Hypothalamus (tissue), 51 donors: ENCODE data around the gene SLC5A2.
"Not testable (repeated sequence)": the region's sequence is repeated elsewhere in the genome, so short reads cannot be mapped to it uniquely, and the experiment has no call there.

Experiments
- DNase-seq, 51 donors: peaks; one replicate each; lab custom pipeline; 2025; lab: John Stamatoyannopoulos, UW

The SLC5A2 gene

GRCh38 chr16:31491778-31492418, 9.0 kb downstream of the SLC5A2 start:
- no peak for DNase-seq

DNA sequence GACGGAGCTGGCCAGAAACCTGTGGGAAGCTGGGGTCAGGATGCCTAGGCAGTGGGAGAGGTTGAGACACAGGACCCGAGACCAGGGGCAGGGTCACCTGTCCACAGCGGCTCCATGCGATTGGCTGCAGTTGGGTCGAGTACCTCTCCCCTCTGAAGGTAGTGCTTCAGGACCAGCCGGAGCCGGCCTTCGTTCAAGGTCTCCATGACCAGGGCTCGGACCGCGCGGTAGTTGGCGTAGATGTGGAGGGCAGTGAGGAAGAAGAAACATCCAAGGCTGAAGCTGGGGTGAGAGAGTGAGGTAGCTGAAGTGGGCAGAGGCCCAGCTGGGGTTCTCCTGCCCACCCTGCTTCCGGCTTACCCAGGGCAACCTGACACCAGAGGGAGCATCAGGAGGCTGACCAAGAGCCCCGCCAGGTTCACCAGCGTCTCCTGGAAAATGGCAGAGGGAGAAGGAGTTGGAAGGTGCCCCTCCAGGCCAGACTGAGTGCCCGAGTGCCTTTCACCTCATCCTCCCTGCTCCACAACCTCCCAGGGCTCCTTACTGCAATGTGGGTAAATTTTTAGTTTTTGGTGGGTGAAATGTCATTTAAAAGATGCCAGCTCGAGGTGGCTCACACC, 10.7 kb downstream of the SLC5A2 start:
- no peak for DNase-seq

- DNase-seq: no peak
These were observed 13.7 kb downstream of the SLC5A2 start for GRCh38 chr16:31496670-31497069.

GRCh38 chr16:31498493-31498892, 15.6 kb downstream of the SLC5A2 start:
- DNase-seq: no peak

DNA sequence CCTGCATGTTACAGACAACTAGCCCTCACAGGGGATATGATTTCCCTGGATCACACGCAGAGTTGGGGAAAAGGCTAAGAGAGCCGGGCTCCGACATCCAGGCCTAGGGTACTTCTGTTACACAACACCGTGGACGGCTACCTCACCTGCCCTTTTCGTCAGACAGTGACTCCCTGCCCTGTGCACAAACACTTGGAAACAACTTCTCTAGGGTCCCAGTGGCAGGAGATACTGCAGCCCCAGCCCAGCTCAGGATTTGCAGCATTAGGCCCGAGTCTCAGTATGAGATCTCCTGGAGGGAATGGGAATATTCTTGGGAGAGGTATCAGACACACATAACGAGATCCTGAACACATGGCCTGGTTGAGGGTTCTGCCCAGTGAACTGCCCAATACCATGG, 17.0 kb downstream of the SLC5A2 start:
- no peak for DNase-seq

GRCh38 chr16:31501226-31501965, 18.5 kb downstream of the SLC5A2 start:
- no peak for DNase-seq

- no peak for DNase-seq
These were observed 19.0 kb downstream of the SLC5A2 start for GRCh38 chr16:31501966-31502348.

DNA sequence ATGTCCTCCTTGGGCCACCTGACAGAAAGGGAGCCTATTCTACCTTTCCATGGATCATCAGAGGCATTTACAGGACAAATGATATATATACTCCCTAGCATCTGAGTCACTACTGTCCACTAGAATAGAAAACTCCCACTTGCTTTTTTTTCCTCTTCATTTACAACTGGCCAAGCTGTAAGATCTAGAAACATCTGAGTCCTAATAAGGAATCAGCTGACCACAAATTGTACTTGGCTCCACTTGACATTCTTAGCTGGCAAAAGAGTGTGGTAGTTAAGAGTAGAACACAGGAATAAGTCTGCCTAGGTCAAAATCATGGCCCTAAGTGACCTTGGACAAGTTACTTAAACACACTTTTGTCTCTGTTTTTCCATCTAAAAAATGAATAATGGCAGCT, 20.1 kb downstream of the SLC5A2 start:
- DNase-seq: no peak

GRCh38 chr16:31503555-31503954, 20.6 kb downstream of the SLC5A2 start:
- not testable (repeated sequence) for DNase-seq

GRCh38 chr16:31504159-31504558, 21.2 kb downstream of the SLC5A2 start:
- no peak for DNase-seq

DNA sequence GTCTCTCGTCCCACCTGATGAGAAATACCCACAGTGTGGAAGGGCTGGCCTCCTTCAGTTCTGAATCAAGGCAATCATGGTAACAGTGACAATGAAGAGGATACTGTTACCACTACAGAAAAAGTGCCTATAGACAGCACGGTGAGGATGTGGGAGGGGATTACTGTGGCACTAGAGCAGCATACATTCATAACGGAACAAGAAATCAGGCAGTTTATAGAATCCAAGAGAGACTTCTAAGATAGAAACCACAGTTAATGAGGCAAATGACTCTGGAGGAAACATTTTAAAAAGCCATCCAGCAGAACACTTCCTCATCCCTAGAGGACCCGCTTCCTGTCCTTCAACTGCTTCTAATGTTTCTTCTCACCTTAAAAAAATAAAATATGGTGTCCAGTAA, 22.6 kb downstream of the SLC5A2 start:
- DNase-seq: no peak

GRCh38 chr16:31507617-31507928, 24.6 kb downstream of the SLC5A2 start:
- no peak for DNase-seq

DNA sequence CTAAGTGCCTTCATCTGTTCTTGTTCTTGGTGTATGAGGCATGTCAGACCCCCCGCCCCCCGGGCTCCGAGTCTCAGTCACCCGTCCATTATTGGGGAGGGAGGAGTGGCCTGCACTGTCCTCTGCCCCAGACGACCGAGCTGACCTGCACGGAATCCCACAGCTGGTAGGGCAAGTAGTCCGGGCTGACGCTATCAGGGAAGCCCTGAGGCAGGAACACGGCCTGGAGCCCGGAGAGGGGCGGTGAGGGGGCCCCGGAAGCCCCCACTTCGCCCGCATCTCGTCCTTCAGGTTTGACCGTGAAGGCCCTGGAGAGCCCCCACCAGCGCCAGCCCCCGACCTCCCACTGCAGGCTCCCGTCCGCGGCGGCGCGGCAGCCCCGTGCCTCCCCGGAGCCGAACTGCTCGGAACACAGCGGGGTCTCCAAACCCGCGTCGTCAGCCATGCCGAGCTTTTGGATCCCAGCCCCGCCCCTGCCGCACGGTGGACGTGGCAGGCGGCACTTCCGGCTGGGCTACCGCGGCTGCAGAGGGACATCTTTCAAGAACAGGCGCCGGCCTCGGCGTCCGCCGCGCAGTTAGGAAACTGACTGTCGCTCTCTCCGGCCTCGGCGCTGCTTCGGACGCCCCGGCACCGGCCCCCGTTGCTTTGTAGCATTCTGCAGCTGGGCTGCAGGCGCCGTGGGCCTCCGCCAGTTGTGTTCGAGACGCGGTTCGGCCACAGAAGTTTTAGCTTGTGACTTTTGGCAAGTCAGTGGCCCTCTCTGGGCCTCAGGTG, 25.2 kb downstream of the SLC5A2 start, which contains the start of gene RUSF1:
Gene RUSF1 (minus strand): TSS at position 463 of the 777 bp plus-strand sequence. CDS start 18 bp downstream, at position 445.
- peak; percentile 43 to 93 (median 84) for DNase-seq

DNA sequence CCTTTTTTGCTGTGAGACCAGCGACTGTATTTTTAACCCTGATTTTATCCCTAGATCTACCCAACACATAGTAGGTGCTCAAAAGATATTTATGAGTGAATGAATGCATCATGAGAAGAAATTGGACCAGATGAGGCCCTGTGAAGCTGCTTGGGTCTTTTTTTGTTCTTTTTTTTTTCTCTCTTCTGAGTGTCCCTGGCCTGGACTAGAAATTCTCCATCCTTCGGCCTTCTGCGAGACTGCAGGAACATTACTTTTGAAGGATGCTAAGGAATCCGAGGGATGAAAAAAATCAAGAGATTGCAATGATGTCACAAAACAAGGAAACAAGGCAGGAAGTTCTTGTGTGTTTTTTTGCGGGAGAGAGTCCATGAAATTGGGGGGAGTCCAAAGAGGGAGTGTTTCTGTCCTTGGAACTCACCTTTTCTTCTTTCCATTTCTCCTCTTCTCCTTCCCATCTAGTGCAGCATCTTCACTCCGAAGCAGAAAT, 25.8 kb downstream of the SLC5A2 start:
- peak in 1 of 51 donors; percentile 60 for DNase-seq

DNA sequence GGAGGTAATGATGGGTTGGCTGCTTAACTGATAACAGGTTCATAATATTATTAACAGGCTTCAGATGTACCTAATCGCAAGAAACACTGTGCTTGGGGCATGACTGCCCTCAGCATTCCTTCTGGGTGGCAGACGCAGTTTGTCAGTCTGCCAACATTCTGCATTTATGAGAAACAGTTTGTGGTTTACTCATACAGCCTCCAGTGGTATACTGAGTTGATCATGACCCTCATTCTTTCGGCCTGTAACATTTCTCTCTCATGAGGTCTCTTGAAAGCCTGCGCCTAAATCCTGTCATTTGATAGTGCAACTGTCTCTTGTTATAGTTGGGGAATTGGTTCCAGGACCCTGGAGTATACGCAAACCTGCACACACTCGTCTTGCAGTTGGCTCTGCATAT, 30.2 kb downstream of the SLC5A2 start:
- DNase-seq: no peak

- no peak for DNase-seq
These were observed 31.0 kb downstream of the SLC5A2 start for GRCh38 chr16:31513884-31514283.

DNA sequence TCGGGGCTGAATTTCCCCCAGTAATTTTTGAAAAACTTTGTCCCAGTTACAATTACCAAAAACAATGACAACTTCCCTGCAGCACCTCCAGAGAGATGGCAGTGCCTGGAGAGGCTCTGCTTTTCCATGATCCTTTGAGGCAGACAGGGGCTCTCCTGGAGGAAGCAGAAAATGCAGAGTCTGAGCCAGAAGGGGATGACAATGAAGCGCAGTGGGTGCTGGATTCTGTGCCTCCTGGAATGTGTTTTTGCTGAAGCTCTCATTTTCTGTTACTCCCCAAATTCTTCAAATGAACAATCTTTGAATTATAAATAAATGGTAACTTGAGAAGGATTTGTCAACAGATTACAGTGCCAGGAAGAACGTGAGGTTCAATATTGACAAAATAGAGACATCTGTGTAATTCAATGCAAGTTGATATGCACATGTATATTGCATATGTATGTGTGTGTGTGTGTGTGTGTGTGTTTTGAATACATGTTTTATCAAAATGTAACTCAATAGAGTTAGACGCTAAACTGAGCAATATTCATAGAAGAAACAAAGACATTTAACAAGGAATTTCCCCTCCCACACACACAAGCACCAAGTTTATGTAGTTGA, 35.0 kb downstream of the SLC5A2 start:
- DNase-seq: no peak

GRCh38 chr16:31519759-31520431, 37.0 kb downstream of the SLC5A2 start:
- DNase-seq: no peak

GRCh38 chr16:31521368-31521767, 38.4 kb downstream of the SLC5A2 start:
- DNase-seq: no peak

DNA sequence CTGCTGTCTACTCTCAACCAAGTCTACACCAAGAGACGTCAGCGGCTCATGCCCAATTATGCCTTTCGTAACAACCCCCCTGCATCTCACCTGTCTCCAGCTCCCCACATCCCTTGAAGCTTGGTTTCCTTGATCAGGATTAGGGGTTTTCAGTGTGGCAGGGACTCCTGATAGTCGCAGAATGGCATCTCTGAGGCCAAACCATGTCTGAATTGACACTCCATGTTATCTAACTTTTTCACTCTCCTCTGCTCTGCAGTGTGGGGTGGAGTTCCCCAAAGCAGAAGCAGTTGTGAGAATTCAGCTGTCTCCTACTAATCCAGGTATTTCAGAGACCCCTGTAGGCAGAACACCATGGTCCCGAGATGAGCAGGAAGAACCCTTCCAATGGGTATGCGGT, 39.1 kb downstream of the SLC5A2 start:
- DNase-seq: no peak
